HG03354 (cell line): ENCODE data around the gene AUTS2.

Source experiments
- ATAC-seq: cut with Tn5 transposase; IDR thresholded peaks from one replicate; pipeline ENCODE4 v1.9.1; 2021; ENCODE audit warnings: mild to moderate bottlenecking; ENCODE audit not compliant: unreplicated experiment, poor library complexity, severe bottlenecking

Gene AUTS2

DNA sequence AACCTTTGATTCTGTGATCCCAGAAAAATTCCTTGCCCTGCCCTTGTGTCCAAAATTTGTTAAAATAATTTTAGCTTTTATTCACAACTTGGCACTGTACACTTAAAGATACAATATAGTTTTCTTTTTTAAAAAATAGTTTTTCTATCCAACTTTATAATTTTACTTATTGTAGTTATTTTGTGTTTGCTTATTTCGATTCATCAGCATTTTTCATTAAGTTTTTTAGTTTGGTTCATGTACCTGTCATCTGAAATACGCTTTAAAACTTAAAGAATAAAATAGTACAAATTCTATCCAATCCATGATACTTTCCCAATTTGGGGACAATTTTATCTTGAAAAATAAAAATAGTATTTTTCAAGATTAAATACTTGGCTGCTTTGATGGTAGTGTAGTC lies 514.8 kb downstream of the AUTS2 start:
- ATAC-seq, result no peak

DNA sequence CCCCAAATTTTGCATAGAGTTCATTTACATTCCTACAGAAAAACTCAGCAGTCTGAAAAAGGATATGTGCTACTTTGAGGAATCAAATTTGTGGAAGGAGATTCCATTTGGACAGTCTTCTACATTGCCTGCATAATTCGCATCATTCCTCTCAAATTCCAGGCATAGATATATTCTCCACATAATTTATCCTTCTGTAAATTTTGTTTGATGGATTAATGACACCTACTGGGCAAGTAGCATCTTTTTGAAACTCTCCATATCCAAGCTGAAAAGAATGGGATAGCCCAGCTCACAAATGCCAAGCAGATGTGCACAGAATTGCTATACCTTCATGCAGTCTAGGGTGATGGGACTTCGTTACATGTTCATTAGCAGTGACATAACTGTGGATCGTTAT lies 515.3 kb downstream of the AUTS2 start:
- no peak for ATAC-seq

DNA sequence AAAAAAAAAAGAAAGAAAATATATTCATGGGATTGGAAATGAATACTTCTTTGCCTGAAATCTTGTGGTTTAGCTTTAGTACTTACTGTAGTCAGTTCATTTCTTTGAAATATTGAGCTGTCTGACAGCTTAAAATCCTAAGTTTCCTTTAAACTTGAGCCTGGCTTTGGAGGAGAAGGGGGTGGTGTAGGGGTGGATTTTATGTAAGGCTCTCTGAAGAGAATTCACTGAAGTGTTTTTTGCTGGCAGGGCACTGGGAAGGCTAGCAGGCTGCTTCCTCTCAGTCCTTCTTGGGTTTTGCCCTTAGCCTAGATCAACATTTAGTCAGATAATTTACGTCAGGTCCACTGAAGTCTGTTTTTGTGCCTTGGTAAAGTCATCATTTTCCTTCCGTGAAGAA lies 516.5 kb downstream of the AUTS2 start:
- ATAC-seq, result no peak

DNA sequence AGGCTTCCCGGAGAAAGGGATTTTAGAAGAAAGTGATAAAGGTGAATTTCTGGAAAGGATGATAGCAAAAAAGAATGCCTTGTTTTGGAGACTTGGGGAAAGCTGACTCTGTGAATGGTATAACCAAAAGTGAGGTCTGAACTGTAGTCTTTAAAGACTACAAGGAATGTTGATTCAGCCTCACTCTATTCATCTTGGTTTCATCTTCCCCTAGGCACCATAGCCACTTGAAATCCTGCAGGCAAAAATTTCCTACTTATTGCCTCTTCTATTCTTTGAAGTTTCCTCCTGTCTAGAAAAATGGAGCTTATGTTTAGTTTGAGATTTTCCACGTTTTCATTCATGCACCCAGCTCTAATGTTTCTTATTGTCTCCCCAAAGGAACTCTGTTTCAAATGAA lies 518.0 kb downstream of the AUTS2 start:
- no peak for ATAC-seq

DNA sequence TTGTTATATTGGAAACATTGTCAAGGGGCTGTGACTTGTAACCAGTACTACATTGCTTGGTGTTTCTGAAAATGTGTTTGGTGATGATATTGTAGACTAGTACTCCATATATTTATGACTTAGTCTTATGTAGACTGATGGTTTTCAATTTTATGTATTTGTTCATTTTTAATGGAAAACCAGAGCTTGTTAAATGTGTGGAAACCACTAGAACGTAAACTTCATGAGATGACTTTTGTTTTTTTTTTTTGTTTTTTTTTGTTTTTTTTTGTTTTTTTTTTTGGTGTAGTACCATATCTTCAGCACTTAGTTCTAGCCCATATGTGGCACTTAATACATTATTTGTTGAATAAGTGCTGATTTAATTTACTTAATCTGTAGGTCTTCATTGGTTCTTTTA lies 518.6 kb downstream of the AUTS2 start:
- no peak for ATAC-seq

DNA sequence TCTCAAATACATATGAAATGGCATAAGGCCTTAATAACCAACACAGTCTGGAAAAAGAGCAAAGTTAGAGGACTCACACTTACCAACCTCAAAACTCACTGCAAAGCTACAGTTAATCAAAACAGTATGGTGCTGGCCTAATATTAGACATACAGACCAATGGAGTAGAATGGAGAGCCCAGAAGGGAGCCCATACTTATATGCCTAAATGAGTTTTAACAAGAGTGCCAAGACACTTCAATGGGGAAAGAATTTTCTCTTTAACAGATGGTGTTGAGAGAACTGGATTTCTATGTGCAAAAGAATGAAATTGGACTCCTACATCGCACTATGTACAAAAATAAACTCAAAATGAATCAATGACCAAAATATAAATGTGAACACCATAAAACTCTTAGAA lies 522.6 kb downstream of the AUTS2 start:
- no peak for ATAC-seq

DNA sequence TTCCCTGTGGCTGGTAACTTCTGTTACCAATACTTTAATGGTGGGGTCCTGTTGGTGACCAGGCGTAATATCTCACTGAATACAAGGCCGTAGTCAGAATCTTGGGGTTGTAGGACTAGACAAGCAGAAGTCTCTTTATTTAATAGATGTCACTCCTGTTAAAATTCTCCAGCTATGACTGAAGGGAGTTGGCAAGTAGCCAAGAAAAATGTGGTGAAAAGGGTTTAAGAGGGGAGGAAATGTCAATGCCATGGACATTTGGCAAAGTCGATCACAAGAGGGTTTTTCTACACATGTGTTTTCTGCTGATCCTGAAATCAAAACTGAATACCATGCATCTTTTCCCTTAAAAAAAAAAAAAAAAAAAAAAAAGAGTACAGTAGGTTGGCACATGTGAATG lies 533.5 kb downstream of the AUTS2 start:
- ATAC-seq, result no peak

DNA sequence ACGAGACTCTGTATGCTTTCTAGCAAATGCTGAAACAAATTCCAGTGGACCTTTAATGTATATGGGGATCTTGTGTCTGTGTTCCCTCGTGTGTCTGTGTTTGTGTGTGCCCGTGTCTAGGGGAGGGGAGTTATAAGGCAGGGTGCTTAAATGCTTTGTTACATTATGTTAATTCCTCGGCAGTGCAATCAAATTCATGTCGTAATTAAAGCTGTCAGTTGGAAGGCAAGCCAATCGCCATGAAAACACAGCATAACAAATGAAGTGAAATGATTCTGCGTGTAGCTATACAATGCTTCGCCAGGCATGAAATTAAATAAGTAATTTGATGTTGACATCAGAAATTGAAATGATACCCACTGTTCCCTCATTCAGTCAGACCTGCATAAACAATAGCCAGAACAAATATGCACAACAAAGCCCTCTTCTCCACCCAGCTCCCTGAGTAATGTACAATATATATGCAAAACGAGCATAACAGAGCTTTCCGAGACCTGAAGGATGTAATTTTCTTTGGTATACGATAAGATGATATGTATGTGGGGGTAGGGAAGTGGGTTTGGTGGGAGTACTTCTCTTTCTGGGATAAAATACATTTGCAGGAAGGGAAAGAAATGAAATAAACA lies 534.1 kb downstream of the AUTS2 start:
- ATAC-seq, result no peak

DNA sequence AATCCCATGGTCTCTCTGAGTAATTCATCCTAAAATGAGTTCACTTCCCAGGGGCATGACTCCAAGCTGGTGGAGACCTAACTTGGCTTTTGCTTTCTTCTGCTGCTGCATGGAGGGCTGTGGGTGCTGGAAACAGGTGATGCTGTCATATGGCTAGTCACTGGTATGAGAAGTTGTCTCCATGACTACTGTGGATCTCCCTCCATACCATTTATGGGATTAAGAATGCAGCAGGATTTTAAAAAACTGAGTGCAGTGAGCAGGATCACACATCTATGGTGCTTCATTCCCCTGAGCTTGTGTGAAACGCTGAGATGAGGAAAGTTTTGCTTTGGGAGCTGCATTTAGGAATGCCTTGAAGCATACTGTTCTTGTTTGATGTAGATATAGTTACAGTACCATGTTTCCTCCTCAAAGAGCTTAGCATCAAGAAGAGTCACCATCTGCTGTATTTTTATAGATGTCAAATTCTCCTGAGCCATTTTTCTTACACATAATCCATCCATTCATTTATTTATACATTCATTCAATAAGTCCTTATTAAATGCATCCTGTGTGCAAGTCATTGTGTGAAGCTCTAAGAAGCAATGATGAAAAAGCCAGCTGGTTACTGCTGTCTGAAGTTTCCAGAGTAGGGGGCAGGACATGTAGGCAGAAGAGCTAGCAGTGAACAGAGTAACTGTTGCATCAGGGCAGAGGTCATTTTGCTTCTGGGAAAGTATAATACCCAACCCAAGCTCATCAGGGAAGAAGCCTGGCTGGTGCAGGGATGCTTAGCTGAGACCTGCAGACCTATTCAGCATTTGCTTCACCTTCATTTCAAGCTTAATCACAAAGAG lies 534.8 kb downstream of the AUTS2 start:
- no peak for ATAC-seq

DNA sequence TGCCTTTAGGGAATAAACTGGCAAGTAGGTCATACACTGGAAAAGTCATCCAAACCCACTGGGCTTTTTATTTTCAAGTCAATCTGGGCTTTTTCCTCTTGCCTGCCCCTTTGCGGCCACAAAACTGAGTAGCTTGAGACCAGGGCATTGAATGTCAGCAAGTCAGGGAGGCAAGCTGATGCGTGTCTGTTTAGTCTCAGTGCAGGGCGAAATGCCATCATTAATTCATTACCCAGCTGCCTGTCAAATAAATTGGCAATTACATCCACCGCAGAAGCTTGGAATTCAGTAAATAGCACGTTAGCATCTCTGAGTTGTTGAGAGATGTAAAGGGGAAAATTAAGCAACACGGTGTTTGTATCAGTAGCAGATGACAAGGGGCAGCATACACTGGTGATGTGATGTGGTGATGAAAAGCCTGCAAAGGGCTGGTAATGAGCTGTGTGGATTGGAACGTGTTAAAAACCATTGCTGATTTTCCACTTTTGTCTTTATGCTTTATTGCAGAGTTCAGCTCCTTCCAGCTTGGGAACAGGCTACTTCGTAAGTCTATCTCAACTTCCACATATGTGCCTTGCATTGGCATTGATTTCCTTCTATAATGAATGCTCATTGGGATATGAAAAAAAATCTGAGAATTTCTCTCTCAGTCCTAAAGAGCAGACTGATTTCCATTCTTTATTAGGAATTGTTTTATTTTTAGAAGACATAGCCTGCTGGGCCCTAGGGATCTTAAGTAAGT lies 535.9 kb downstream of the AUTS2 start:
- ATAC-seq, result no peak

DNA sequence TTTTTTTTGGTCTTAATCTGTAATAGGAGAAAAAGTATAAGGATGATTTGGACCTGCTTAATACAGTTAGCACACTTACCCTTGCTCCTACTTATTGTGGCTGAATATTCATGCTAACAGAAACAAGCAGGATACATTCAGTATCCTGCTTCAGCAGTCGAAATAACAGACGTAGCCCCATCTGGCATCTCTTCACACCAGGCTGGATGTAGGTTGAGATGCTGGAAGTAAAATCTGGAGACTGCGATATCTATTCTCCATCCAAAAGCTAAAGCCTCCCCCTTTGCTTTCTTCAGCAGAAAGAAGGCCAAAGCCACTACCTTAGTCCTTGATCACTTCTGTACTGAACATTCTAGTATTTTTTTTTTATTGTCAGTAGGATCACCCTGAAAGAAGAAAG lies 537.4 kb downstream of the AUTS2 start:
- no peak for ATAC-seq

DNA sequence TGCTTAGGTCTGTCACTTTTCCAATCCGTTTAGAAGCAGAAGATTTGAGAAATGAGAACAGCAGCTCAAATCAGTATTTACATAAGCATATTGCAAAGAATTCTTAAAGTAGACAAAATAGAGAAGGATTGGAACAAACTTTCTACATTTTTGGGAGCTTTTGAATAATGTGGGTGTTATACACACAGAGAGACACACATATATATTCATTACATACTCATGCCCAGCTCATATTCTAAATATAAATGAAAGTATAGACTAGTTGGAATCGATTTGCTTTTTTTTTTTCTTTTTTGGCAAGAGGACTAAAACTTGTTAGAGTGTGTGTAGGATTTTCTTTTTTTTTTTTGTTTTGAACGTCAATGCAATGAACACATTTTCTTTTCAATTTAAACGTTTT lies 538.9 kb downstream of the AUTS2 start:
- no peak for ATAC-seq

DNA sequence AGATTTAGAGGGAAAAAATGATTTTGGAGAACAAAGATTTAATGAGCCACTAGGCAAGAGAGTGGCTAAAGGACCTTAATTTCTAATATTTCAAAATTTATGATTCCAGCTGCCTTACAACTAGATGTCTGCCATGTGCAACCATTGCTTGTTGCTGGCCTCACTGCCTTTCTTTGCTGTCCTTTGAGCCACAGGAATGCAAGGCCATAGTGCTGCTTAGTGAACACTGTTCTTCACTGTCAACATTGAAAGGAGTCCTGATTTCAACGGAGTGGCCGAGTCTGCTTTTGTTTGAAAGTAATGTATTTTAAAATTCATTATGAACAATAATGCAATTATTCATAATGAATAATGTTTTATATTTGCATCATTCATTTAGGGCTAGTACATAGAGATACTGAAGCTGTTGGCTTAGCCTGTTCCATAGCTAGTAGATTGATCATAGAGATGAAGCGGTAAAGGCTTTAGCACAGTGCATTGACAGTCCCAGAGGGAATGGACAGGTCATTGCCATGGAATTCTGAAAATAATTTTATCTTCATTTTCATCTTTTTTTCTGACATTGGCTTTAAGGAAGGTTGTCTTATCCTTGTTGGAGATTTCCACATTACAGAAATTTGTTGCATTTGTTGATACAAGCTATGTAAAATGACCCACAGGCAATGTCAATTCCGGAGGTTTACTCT lies 544.1 kb downstream of the AUTS2 start:
- ATAC-seq, result no peak

DNA sequence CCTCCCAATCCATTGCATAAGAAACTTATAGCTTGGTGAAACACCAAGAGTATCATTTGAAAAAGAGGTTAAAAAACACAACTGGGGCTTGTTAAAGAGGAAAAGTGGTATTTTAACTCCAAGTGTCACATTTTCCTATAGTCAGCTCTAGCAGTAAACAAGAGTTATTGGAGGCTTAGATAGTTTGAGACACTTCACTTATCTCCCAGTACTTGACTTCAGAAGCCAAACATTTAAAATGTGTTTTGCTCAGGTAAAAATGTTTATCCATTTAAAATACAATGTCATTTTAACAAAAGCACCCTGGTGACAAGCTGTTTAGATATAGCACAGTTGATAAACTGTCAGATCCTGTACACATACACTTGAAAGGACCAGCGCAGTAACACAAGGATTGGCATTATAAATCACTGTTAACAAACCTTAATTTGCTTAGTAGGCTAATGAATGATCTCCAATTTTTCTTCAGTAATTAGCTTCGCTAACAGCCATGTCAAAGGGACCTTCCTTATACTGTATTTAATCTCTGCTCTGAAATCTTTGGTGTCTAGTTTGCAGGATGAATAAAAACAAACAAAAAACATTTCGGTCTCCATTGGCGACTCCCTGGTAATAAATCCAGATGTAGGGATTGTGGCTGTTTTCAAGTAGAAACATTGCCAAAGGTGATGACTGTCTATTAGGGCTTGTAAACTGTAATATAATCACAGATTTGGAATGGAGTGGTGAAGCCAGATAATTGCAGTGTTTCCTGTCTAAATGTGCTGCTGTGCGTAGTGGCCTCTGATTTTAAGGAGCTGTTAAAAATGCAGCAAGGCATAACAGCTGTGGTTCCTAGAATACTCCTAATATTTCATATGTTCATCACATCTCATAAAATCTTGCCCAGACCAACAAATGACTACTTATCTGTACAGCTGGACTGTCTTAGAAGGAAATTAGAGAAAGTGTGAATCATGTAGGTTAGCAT lies 545.1 kb downstream of the AUTS2 start:
- ATAC-seq, result no peak

DNA sequence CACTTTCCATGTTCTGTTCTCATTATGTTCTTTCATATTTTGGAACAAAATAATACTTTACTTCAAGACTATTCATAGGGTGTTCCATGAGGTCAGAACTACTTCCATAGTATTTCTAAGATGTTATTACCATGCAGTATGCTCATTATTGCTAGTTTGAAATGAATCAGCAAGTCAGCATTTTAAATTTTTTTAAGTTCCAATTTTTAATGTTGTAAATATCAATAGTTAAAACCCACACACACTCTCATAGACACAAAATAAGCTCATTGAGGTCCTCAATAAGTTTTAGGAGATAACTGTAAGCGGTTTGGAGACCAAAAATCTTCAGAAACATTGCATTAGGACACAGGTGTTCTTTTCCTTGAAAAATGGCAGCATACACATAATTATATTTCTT lies 550.7 kb downstream of the AUTS2 start:
- no peak for ATAC-seq

DNA sequence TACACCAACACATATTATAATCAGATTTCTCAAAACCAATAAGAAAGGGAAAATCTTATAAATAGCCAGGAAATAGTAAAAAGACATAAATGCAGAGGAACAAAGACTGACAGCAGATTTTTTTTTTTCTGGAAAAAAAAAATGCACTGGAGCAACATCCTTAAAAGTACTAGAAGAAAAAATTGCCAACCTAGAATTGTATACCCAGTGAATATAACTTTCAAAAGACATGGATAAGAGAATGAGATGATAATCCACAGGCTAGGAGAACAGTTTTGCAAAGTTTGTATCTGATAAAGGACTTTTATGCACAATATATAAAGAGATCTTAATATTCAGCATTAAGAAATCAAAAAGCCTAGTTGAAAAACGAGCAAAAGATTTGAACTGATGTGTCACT lies 554.0 kb downstream of the AUTS2 start:
- no peak for ATAC-seq

DNA sequence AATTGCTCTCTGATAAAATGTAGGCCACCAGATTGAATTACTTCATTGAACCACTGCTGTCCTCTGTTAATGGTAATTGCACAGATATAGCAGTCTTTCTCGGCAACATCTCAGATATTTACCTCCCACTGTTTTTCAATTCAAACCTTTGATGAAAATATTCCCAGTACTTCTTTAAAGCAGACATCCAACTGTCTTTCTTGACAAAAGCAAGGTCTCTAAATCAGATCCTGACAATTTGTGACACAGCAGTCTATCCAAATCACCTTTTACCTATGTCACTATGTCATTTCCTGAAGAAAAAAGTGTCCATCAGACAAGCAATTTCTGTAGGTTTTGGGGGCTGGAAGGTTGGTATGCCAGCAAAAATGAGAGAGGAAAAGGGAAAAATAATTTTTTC lies 555.7 kb downstream of the AUTS2 start:
- no peak for ATAC-seq

DNA sequence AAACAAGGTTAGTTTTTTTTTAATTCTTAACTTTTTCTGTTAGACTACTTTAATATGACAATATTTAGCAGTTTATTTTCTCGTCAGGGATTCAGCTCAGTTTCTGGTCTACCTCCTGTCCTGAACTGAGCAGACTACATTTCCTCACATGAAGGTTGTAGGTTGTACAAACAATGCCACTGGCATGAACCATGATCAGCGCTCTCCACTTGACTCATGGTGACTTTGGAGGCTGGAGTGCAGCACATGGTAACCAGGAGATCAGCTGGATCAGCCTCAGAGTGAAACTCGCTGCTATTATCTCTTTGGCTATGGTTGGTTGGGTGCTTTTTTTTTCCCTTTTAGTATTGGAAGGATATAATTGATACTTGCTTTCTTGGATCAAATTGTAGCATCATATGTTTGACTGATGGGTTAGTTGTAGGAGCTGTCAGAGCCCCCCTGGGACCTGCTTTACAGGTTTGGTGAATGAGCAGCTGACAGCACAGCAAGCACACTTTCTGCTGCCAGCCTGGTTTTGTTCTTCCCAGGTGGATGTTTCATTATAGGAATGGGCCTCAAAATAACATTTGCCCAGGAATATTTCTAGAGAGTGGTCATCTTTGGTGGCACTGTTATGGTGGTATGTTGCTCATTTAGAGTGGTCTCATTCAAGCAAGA lies 556.4 kb downstream of the AUTS2 start:
- no peak for ATAC-seq

DNA sequence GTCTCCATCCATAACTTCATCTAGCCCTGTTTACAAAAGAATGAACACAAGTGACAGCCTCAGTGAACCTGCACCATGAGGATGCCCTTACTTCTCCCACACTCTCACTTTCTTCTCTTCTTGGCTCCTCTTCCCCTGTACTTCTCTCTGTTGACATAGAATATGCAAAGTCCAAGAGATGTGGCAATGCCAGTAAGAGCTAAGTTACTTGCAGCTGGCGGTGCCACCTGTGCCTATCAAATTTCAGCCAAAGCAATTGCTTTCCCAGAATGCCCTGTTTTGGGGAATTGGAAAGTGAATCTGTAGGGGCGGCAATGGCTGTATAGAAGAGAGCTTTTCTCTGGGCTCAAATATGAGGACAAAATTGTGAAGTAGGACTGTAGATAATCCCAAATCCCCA lies 557.8 kb downstream of the AUTS2 start:
- ATAC-seq, result no peak
